NCI-H460 (cell line): ENCODE measurements around the gene SPATS2. TPM values are rescaled to one million over a fixed set of nuclear protein-coding genes. Genes with fewer than 3 reads are reported as not detected.
"Not testable (repeated sequence)": the region's sequence is repeated elsewhere in the genome, so short reads cannot be mapped to it uniquely, and the experiment has no call there.

Source experiments
- DNase-seq: peaks from one replicate; pipeline ENCODE4 v3.0.0-alpha.2; 2016; ENCODE audit warnings: low read depth; ENCODE audit errors: extremely low read depth
- total RNA-seq: library from RNA; depleted of rRNA; stranded (reverse); fragments of >200 nt; shearing (Covaris generic); gene quantifications from 2 replicates; pipeline ENCODE4 v1.2.3, GENCODE V29; 2014

The SPATS2 gene
- total RNA-seq, 1 experiment from 2014 or later = 30.4 TPM

DNA sequence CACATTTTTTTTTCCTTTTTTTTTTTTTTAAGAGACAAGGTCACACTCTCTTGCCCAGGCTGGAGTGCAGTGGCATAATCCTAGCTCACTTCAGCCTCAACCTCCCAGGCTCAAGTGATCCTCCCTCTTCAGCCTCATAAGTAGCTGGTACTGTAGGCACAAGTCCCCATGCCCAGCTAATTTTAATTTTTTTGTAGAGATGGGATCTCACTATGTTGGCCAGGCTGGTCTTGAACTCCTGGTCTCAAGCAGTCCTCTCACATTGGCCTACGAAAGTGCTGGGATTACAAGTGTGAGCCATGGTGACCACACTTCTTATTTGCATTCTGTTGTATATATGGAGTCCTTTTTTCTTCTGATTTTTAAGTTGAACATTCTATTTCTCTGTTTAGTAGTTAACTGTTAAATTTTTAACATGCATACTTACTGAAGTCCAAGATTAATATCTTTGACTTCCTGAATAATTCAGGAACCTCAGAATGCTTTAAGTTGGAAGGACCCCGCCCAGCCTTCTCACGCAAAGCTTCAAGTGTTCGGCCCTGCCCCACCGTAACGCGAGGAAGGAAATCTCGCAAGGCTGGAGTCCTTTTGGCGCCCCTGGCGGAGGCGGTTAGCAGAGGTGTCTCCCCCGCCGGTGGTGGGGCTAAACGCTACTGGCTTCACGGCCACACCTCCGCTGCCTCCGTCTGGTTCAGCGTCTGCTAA, 21.6 kb downstream of the SPATS2 start:
- DNase-seq = no peak

GRCh38 chr12:49389387-49389703, 22.1 kb downstream of the SPATS2 start:
- no peak for DNase-seq

DNA sequence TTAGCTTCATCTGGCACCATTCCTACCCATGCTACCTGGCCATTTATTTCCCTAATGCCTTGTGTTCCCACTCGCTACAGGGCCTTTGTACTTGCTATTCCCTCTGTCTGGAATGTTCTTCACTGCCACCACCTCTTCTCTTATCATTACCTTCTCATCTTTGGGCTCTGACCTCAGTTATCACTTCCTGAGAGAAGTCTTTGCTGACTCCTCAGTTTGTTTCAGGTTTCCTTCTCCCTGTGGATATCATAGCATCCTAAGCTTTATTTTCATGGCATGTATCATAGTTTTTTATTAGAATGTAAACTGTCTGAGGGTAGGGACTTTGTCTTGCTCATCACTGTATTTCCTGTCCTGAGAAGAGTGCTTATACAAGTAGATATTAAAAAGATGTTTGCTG, 29.7 kb downstream of the SPATS2 start:
- no peak for DNase-seq

GRCh38 chr12:49400304-49400703, 33.0 kb downstream of the SPATS2 start:
- DNase-seq = no peak

GRCh38 chr12:49403971-49404450, 36.7 kb downstream of the SPATS2 start:
- no peak for DNase-seq

DNA sequence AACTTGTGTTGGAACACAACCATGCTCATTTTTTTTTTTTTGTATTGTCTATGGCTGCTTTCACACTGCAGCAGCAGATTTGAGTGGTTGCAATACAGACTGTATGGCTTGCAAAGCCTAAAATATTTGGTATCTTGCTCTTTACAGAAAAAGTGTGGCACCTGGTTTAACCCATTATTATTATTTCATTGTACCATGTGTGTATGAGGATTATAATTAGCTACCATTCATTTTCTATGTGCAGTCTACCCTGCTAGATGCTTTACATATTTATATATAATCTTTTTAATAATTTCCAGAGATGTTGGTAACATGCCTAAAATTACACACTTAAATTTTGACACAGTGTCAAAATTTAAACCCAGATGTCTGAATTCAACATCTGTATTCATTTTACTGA, 37.7 kb downstream of the SPATS2 start:
- DNase-seq = no peak

DNA sequence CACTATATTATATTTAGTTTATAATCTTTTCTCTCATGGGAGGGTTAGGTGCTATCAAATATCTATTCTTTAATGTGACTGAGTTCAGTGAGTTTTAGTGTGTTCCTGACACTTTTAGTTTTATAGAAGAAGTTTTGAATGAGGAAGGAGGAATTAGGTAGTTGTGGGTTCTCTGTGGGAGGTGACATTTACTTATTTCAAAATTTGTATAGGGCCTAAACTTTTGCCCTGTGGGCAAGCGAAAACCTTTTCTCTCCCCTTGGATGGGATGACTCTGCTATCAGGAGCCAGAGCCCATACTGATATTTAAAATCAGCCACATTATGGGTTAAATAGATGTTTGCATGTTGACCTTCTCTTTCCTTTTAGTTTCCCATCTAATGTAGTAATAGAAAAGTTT, 43.6 kb downstream of the SPATS2 start:
- no peak for DNase-seq

- DNase-seq = no peak
Observed at GRCh38 chr12:49413010-49413409, 45.7 kb downstream of the SPATS2 start.

DNA sequence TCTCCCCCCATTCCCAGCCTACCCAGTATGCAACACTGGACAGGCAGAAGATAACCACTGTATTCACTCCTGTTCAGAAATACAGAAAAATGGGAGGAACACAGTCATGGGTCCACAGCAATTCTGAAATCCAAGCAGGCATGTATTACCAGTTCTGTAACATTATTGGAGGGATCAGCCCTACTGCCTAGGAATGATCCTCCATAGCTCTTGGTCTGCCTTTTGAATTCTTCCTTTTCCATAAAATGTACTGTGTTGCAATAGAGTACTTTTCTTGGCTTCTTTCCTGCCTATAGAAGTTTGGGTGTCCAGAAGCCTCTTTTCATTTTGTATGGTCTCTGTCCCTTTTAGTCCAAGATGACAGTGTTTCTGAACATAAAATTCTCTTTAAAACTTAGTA, 46.5 kb downstream of the SPATS2 start:
- DNase-seq = no peak

- DNase-seq = no peak
Observed at GRCh38 chr12:49414364-49414763, 47.1 kb downstream of the SPATS2 start.

DNA sequence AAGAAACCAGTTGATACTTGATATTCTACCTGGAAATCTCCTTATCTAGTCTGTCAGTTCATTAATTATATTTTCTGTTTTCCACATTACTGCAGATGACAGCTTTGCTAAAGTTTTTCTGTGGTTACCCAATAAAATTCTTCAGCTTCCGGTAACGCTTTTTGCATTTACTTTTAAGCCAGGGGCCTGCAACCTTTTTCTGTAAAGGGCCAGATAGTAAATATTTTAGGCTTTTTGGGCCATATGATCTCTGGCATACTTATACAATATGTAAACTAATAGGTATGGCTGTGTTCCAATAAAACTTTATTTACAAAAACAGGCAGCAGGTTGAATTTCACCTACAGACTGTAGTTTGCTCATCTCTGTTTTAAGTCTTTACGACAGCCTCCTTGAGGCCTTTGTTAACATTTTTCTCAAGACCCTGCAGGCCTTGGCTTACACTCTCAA, 48.3 kb downstream of the SPATS2 start:
- no peak for DNase-seq

GRCh38 chr12:49416892-49417291, 49.6 kb downstream of the SPATS2 start:
- no peak for DNase-seq

DNA sequence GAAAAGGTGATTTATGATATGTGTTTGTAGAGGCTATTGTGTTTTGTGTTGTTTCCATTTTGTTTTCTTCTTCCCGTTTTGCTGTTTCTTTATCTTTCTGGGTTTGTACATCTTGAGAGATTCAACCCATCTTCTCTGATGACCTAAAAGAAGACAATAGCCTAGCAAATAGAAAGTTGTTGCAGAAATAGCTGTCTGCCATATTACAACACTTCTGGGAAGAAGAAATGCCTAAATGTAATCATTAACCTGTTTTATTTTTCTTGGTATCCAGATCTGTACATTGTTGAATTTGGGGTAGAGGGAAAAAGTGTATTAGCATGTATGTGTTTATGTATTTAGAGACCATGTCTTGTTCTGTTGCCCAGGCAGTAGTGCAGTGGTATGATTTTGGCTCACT, 50.3 kb downstream of the SPATS2 start:
- DNase-seq = no peak

- DNase-seq = no peak
Observed at GRCh38 chr12:49420556-49420955, 53.3 kb downstream of the SPATS2 start.

GRCh38 chr12:49422114-49422513, 54.9 kb downstream of the SPATS2 start:
- no peak for DNase-seq

DNA sequence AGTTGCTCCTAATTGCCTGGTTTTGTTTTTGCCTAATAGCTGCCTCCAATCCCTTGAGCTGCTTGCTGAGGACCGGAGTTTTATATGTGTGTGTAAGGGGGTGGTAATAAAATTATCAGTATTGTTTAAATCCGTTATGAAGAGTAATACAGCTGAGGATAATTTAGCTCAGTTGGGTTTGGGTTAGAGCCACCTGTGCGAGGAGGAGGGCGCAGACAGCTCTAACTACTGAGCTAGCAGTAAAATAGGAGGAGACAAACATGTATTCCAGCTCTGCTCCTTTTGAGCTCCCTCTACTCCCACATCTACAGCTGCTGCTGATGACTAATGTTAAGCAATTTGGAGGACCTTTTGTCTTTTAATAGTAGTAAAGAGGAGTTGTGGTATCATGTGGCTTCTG, 61.5 kb downstream of the SPATS2 start:
- no peak for DNase-seq

DNA sequence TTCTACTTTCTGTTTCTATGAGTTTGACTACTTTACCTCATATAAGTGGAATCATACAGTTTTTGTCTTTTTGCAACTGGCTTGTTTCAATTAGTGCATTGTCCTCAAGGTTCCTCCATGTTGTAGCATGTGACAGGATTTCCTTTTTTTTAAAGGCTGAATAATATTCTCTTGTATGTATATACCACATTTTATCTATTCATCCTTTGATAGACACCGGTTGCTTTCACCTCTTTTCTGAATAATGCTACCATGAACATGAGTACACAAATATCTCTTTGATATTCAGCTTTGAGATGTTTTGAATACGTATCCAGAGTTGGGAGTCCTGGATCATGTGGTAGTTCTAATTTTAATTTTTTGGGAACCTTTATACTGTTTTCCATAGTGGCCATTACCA, 65.4 kb downstream of the SPATS2 start:
- DNase-seq = no peak

DNA sequence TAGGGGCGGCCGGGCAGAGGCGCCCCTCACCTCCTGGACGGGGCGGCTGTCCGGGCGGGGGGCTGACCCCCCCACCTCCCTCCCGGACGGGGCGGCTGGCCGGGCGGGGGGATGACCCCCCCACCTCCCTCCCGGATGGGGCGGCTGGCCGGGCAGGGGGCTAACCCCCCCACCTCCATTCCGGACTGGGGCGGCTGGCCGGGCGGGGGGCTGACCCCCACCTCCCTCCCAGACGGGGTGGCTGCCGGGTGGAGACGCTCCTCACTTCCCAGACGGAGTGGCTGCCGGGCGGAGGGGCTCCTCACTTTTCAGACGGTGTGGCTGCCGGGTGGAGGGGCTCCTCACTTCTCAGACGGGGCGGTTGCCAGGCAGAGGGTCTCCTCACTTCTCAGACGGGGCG, 69.5 kb downstream of the SPATS2 start:
- DNase-seq = not testable (repeated sequence)

DNA sequence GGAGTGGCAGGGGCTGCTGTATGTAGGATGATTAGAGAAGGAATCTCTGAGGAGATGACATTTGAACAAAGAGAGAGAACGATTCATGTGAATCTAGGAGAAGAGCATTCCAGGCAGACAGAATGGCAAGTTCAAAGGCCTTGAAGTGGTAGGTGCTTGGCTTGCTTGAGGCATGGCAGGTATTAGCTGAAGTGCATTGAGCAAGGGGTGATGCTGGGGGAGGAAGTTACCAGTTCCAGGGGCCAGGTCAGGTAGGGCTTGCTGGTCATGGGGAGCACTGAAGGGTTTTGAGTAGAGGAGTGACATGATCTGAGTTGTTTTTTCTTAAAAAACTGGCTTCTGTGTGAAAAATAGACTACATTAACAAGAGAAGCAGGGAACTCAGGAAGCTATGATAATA, 71.8 kb downstream of the SPATS2 start:
- DNase-seq = no peak

GRCh38 chr12:49440035-49440434, 72.8 kb downstream of the SPATS2 start:
- DNase-seq = no peak

GRCh38 chr12:49442915-49443314, 75.7 kb downstream of the SPATS2 start:
- no peak for DNase-seq

DNA sequence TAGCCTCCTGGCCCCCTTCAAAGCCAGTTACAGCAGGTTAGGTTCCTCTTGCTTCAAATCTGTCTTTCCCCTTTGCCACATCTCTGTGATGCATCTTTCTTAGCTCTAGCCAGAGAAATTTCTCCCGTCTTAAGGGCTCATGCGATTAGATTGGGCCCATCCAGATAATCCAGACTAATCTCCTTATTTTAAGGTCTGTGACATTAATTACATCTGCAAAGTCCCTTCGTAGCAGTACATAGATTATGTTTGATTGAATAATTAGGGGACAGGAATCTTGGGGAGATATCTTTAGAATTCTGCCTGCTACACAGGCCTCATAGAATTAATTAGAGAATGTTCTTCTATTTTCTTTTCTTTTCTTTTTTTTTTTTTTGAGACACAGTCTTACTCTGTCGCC, 79.3 kb downstream of the SPATS2 start:
- no peak for DNase-seq

- no peak for DNase-seq
Observed at GRCh38 chr12:49448858-49449257, 81.6 kb downstream of the SPATS2 start.
